Gastroesophageal sphincter (tissue), 4 donors: ENCODE results near the gene PPP1R14C. TPM values are rescaled to one million over a fixed set of nuclear protein-coding genes. Genes with fewer than 3 reads are reported as not detected.
"Not testable (repeated sequence)": the region's sequence is repeated elsewhere in the genome, so short reads cannot be mapped to it uniquely, and the experiment has no call there.

Source experiments
- ATAC-seq: fragments of 150-250 bp; one replicate; pipeline ENCODE4 v1.9.1; 2016; ENCODE audit warnings: mild to moderate bottlenecking, moderate library complexity
- H3K27ac ChIP-seq, 4 donors: fragments of 200-600 bp; sonication (generic) in 3 of 4; 1 replicate in 3 of 4; 2 replicates in 1 of 4; pipeline ENCODE4 v1.5.1; 2016 to 2019
- H3K27me3 ChIP-seq: fragments of 200-600 bp; sonication (generic); one replicate; pipeline ENCODE4 v1.5.1; 2019
- H3K36me3 ChIP-seq, 2 donors: fragments of 200-600 bp; sonication (generic); one replicate each; pipeline ENCODE4 v1.5.1; 2019; ENCODE audit warnings: control low read depth in 1 of 2
- H3K4me1 ChIP-seq, 3 donors: fragments of 200-600 bp; sonication (generic); 1 replicate in 2 of 3; 2 replicates in 1 of 3; pipeline ENCODE4 v1.5.1; 2016 to 2019; ENCODE audit warnings: control low read depth in 2 of 3
- H3K4me3 ChIP-seq, 2 donors: fragments of 200-600 bp; sonication (generic); one replicate each; pipeline ENCODE4 v1.5.1; 2019; ENCODE audit warnings: mild to moderate bottlenecking in 1 of 2, moderate library complexity in 1 of 2
- H3K9me3 ChIP-seq, 3 donors: fragments of 200-600 bp; sonication (generic); one replicate each; pipeline ENCODE4 v1.5.1; 2017 to 2019; ENCODE audit warnings: control low read depth in 2 of 3
- EP300 ChIP-seq: sonication (generic); formaldehyde crosslinking; IDR thresholded peaks from one replicate; pipeline ENCODE4 v1.6.1; 2017; ENCODE audit warnings: antibody characterized with exemption, mild to moderate bottlenecking
- POLR2A ChIP-seq, 2 donors: fragments of 450-650 bp; IDR thresholded peaks; one replicate each; pipeline ENCODE4 v1.6.1; 2017; ENCODE audit warnings: antibody characterized with exemption in 2 of 2, mild to moderate bottlenecking in 2 of 2, moderate library complexity in 1 of 2
- POLR2AphosphoS5 ChIP-seq: sonication (generic); formaldehyde crosslinking; IDR thresholded peaks from one replicate; pipeline ENCODE4 v1.6.1; 2017; ENCODE audit warnings: antibody characterized with exemption
- WGBS, 2 donors: methylation state at CpG; one replicate each; pipeline ENCODE4 v1.1.5; 2018; ENCODE audit warnings: low coverage in 1 of 2; 5-methylcytosine and 5-hydroxymethylcytosine counted together
- total RNA-seq, 4 donors: library from RNA; depleted of rRNA; stranded (reverse); fragments of >200 nt; gene quantifications; one replicate each; pipeline ENCODE4 v1.1.0, GENCODE V29; 2016
- TF ChIP-seq, protein P1 (sequence below), 4 experiments: fragments of 200-600 bp in 2 of 4; fragments of 450-650 bp in 2 of 4; sonication (generic) in 1 of 4; IDR thresholded peaks; one replicate each; pipeline ENCODE4 v1.5.1; 2017 to 2019; ENCODE audit warnings: antibody characterized with exemption in 4 of 4, mild to moderate bottlenecking in 2 of 4, moderate library complexity in 2 of 4

The PPP1R14C gene
- total RNA-seq, 4 donors from 2014 or later, result 0.12 to 1.5 TPM; not detected in 2

GRCh38 chr6:150238336-150238741 is 95.5 kb downstream of the PPP1R14C start:
- Histone ChIP-seq H3K27ac (no peak overlapping the region), H3K9me3 (no peaks in the 10 kb centered on the region), H3K4me3 (no peak overlapping the region), H3K4me1 (no peaks in the 10 kb centered on the region), H3K27me3 (peaks cover 10% of the 10 kb centered on the region), H3K36me3 (no peaks in the 10 kb centered on the region)
- TF ChIP-seq, protein P1, sequence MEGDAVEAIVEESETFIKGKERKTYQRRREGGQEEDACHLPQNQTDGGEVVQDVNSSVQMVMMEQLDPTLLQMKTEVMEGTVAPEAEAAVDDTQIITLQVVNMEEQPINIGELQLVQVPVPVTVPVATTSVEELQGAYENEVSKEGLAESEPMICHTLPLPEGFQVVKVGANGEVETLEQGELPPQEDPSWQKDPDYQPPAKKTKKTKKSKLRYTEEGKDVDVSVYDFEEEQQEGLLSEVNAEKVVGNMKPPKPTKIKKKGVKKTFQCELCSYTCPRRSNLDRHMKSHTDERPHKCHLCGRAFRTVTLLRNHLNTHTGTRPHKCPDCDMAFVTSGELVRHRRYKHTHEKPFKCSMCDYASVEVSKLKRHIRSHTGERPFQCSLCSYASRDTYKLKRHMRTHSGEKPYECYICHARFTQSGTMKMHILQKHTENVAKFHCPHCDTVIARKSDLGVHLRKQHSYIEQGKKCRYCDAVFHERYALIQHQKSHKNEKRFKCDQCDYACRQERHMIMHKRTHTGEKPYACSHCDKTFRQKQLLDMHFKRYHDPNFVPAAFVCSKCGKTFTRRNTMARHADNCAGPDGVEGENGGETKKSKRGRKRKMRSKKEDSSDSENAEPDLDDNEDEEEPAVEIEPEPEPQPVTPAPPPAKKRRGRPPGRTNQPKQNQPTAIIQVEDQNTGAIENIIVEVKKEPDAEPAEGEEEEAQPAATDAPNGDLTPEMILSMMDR (IDR thresholded peaks at IDR 0.05), result no peak
- TF ChIP-seq POLR2A (IDR thresholded peaks at IDR 0.05) (no peak), EP300 (no peak), POLR2AphosphoS5 (no peak)
- 49 to 71% methylated on average over 3 to 5 of the region's 5 CpGs for WGBS, 2 donors
- no peak for ATAC-seq

GRCh38 chr6:150238846-150239407 is 96.1 kb downstream of the PPP1R14C start:
- H3K4me3 ChIP-seq, result no peak overlapping the region
- H3K4me1 ChIP-seq, result no peaks in the 10 kb centered on the region
- no peaks in the 10 kb centered on the region for H3K36me3 ChIP-seq
- H3K27ac ChIP-seq, result no peak overlapping the region
- peaks cover 10% of the 10 kb centered on the region for H3K27me3 ChIP-seq
- H3K9me3 ChIP-seq, result no peaks in the 10 kb centered on the region
- WGBS, 2 donors, result 77 to 91% methylated on average over 6 of the region's 6 CpGs
- no peak for TF ChIP-seq POLR2A (IDR thresholded peaks at IDR 0.05)
- TF ChIP-seq POLR2AphosphoS5, result no peak
- TF ChIP-seq EP300, result no peak
- TF ChIP-seq, protein P1 (IDR thresholded peaks at IDR 0.05), result no peak
- no peak for ATAC-seq

DNA sequence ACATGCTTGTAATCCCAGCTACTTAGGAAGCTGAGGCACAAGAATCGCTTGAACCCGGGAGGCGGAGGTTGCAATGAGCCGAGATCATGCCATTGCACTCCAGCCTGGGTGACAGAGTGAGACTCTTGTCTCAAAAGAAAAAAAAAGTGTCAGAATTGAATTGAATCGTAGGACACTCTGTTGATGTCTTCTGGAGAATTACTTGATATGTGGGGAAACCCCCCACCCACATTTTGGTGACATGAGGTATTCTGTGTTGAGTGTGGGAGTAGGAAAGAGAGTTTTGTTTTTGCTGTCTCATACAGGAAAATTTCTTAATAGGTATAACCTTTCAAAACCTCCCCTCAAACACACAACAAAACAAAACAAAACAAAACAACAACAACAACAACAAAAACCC is 98.9 kb downstream of the PPP1R14C start:
- not testable (repeated sequence) for H3K4me3 ChIP-seq, ATAC-seq, H3K27ac ChIP-seq, H3K4me1 ChIP-seq, H3K9me3 ChIP-seq, H3K36me3 ChIP-seq, H3K27me3 ChIP-seq
- 85 to 100% methylated on average over 3 to 5 of the region's 5 CpGs for WGBS, 2 donors

DNA sequence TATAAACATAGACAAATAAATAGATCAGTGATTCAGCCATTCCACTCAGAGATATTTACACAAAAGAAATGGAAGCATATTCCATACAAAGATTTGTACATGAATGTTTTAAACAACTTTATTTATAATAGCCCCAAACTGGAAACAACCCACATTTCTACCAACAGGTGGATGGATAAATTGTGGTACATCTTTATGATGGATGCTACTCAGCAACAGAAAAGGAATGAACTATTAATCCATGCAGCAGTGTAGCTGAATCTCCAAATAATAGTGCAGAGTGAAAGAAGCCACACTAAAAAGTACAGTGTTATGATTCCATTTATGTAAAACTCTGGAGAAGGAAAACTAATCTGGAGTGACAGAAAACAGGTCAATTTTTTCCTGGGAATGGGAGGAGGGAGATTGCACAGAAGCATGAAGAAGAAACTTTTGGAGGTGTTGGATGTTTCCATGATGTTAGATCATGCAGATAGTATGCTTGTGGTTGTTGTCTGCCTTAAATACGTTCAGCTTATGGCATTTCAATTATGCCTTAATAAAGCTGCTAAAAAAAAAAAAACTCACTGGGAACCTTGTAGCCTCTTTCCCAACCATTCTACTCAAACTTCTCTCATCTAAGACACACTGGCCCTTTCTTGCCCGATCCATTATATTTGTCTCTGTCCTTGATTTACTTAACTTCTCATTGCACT is 100.9 kb downstream of the PPP1R14C start:
- peaks cover 0 to 7% (median 0%) of the 10 kb centered on the region in 3 donors for H3K9me3 ChIP-seq
- ATAC-seq, result no peak
- 50 to 62% methylated on average over 2 of the region's 2 CpGs for WGBS, 2 donors
- no peaks in the 10 kb centered on the region for H3K27me3 ChIP-seq
- TF ChIP-seq, protein P1 (IDR thresholded peaks at IDR 0.05), result no peak
- TF ChIP-seq EP300, result no peak
- TF ChIP-seq POLR2A (IDR thresholded peaks at IDR 0.05), result no peak
- no peak for TF ChIP-seq POLR2AphosphoS5
- H3K4me3 ChIP-seq, result no peak overlapping the region
- no peaks in the 10 kb centered on the region for H3K36me3 ChIP-seq
- H3K27ac ChIP-seq, result no peak overlapping the region
- H3K4me1 ChIP-seq, result no peaks in the 10 kb centered on the region

GRCh38 chr6:150245148-150245935 is 102.5 kb downstream of the PPP1R14C start:
- no peak overlapping the region for H3K27ac ChIP-seq
- no peak for ATAC-seq
- H3K4me1 ChIP-seq, result no peaks in the 10 kb centered on the region
- no peaks in the 10 kb centered on the region for H3K27me3 ChIP-seq
- peaks cover 0 to 7% (median 0%) of the 10 kb centered on the region in 3 donors for H3K9me3 ChIP-seq
- H3K36me3 ChIP-seq, result no peaks in the 10 kb centered on the region
- TF ChIP-seq POLR2AphosphoS5 (no peak), EP300 (no peak), POLR2A (IDR thresholded peaks at IDR 0.05) (no peak)
- TF ChIP-seq, protein P1 (IDR thresholded peaks at IDR 0.05), result no peak
- H3K4me3 ChIP-seq, result no peak overlapping the region
- 83 to 84% methylated on average over 3 to 6 of the region's 6 CpGs for WGBS, 2 donors
